NCI-H1417 (cell line): Measurements from ENCODE around the gene TTC3.
"Not testable (repeated sequence)": the region's sequence is repeated elsewhere in the genome, so short reads cannot be mapped to it uniquely, and the experiment has no call there.

Experiments
- DNase-seq, 3 experiments: peaks; one replicate each; lab custom pipeline; 2025; lab: John Stamatoyannopoulos, UW

Gene TTC3

DNA sequence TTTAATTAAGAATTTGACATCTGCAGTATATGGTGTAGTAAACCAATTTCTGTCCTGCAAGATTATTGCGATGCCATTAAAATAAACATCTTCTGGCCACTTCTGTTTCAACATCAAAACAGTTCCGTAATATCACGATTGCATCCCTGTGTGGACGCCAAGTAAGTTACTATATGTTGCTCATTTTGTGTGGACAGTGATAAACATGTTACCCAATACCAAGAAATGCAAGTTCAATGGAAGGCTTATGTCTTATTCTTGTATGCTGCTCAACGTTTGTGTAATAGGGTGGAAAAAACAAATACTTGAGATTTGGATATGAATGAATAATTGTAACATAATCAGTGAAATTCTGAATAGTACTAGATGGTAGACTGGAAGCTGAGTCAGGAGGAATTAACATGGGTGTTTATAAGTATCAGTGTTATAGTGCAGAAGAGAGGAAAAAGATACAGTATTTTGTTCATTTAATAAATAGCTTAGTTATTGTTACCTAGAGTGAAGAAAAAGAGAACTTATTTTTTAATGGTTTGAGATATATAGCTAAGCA is 15.2 kb downstream of the TTC3 start:
- no peak for DNase-seq

- no peak for DNase-seq
Observed at GRCh38 chr21:37093977-37094376, 20.9 kb downstream of the TTC3 start.

DNA sequence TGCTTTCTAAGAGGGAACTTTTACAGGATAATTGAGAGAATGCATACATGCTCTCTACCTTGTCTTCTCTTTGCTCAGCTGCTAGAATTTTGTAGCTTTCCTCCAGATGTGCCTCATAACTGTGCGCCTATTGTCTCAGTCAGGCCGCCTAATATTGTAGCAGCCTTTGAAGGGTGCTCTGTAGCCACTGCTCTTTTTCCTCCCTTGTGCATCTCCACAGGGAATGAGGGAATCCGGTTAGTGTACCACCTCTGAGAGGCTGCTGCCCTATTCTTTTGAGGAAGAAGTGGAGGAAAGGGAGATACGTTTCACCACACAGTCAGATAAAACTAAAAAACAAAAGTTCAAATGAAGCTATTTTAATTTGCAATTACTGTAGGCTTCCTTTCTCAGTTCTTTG is 22.8 kb downstream of the TTC3 start:
- no peak for DNase-seq

DNA sequence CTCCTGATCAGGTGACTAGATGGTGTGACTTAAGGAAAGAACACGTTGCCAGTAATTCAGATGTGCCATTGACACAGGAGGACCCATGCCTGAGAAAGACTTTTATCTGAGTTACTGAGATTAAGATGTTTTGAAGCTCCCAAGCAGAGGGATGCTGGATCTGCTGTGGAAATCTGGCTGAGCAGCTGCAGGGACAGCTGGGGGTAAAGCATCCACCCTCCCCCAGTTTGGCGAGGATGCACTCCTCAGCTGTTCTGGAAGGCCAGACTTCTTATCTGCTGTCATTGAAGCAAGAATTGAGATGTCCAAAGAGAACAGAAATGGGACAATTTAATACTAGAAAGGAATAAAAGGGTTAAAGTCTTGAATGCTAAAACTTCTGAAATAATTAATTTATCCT is 25.7 kb downstream of the TTC3 start:
- no peak for DNase-seq

DNA sequence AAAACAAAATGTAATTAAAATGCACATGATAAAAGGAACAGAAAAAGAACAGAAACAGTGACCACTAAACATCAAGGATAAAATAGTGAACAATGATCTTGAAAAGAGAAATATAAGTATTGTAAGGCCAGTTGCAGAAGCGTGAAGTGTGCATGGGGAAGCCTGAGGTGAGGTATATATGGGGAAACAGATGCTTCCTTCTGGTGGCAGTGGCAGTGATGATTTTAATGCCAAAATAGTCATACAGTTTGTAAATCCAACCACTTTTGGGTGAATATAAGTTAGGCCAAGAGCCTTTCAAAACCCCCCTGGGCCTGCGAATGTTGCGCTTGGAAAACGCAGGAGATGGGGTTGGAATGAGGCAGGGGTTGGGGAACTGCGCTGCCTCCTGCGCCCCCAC is 27.3 kb downstream of the TTC3 start:
- DNase-seq = no peak

DNA sequence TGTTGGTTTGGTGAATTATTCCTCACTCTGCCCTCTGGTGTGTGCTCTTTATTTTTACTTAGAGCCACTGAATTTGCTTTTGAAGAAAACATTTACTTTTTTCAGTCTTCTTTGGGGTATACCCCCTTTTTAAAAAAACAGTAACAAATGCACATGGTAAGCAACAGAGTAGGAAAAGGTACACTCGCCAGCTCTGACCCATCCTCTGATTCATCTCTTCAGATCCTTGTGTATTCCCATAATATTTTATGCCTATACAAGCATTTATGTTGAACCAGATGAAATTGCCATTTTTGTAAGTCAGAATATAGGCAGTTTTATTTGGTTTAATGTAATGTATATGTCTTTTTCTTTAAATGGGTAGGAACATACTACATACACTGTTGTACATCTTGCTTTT is 28.3 kb downstream of the TTC3 start:
- no peak for DNase-seq

GRCh38 chr21:37102746-37103145 is 29.7 kb downstream of the TTC3 start:
- not testable (repeated sequence) for DNase-seq

DNA sequence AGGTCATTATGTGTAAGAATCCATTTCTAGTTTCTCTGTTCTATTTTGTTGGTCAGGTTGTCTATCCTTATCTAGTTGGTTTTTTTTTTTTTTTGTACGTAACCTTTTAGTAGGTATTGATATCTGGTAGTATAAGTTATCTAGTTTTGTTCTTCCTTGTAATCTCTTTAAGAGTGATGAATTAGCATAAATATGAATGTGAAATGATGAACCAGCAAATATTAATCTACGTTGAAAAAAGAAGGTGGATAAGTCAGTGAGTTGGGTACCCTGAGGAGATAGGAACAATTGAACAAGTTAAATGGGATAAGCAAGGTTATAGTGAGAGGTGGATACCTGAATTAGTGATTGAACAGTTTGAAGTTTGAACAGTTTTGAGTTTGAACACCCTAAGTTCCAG is 33.9 kb downstream of the TTC3 start:
- DNase-seq = no peak

DNA sequence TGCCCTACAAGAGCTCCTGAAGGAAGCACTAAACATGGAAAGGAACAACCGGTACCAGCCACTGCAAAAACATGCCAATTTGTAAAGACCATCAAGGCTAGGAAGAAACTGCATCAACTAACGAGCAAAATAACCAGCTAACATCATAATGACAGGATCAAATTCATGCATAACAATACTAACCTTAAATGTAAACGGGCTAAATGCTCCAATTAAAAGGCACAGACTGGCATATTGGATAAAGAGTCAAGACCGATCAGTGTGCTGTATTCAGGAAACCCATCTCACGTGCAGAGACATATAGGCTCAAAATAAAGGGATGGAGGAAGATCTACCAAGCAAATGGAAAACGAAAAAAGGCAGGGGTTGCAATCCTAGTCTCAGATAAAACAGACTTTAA is 38.0 kb downstream of the TTC3 start:
- DNase-seq = not testable (repeated sequence)

DNA sequence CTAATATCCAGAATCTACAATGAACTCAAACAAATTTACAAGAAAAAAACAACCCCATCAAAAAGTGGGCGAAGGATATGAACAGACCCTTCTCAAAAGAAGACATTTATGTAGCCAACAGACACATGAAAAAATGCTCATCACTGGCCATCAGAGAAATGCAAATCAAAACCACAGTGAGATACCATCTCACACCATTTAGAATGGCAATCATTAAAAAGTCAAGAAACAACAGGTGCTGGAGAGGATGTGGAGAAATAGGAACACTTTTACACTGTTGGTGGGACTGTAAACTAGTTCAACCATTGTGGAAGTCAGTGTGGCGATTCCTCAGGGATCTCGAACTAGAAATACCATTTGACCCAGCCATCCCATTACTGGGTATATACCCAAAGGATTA is 41.2 kb downstream of the TTC3 start:
- DNase-seq = not testable (repeated sequence)

DNA sequence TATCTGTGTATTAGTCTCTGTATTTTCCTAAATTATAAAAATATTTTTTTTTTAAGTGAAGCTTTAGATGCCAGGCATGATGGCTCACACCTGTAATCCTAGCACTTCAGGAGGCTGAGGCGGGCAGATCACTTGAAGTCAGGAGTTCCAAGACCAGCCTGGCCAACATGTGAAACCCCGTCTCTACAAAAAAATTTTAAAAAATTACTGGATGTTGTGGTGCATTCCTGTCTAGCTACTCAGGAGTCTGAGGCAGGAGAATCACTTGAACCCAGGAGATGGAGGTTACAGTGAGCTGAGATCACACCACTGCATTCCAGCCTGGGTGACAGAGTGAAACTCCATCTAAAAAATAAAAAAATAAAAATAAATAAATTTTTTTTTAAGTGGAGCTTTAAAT is 43.4 kb downstream of the TTC3 start:
- not testable (repeated sequence) for DNase-seq

- no peak for DNase-seq
Observed at GRCh38 chr21:37117204-37117603, 44.1 kb downstream of the TTC3 start.

DNA sequence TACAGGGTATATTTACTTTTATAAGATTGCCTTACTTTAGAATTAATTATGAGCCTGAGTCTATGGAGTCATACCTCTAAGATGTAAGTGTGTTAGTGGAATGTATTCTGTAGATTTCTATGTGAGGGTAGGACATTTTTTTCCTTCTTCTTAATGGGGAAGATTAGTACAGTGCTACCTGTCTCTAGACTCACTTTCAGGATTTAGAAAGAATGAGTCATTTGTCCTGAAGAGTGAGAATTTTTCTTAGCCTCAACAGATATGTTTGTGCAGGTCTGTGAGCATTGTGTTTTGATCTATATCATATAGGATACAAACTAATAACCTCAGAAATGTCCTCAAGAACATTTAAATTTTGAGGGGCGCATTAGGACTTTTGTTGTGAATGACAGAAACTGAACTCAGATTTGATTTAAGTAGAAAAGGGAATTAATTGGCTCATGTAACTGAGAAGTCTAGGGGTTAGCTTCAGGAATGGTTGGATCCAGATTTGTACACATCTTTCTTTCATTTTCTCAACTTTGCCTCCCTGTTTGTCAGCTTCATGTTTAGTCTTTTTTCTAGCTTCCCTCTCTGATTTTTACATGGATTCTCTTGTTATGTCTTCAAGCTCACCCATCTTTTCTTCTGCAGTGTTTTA is 45.3 kb downstream of the TTC3 start:
- DNase-seq = no peak

GRCh38 chr21:37119421-37120218 is 46.6 kb downstream of the TTC3 start:
- DNase-seq = peak in 1 of 3 experiments; percentile 49

DNA sequence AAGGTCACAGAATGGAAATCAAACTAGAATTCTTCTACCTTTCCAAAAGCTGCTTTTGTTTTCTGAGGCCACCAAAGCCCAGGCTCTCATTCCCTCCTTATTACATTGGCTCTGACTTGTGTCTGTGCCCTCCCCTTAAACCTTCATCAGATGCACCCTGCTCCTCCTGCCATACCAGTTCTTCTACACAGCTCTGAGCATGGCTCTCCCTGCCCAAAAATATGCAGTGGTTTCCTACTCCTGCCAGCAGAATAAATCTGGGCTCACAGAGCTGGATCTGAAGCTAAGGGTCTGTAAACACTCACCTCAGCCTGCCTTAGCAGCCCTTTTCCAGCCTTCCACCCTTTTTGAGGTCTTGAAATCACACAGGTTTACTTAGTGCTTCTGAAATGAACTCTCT is 55.0 kb downstream of the TTC3 start:
- no peak for DNase-seq

GRCh38 chr21:37130971-37131370 is 57.9 kb downstream of the TTC3 start:
- no peak for DNase-seq

DNA sequence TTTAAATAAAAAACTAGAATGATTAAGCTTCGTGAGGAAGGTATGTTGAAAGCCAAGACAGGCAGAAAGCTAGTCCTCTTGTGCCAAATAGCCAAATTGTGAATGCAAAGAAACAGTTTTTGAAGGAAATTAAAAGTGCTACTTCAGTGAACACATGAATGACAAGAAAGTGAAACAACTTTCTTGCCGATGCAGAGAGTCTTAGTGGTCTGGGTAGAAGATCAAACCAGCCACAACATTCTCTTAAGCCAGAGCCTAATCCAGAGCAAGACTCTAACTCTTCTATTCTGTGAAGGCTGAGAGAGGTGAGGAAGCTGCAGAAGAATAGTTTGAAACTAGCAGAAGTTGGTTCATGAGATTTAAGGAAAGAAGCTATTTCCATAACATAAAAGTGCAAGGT is 63.2 kb downstream of the TTC3 start:
- no peak for DNase-seq

- no peak for DNase-seq
Observed at GRCh38 chr21:37136744-37137143, 63.7 kb downstream of the TTC3 start.

DNA sequence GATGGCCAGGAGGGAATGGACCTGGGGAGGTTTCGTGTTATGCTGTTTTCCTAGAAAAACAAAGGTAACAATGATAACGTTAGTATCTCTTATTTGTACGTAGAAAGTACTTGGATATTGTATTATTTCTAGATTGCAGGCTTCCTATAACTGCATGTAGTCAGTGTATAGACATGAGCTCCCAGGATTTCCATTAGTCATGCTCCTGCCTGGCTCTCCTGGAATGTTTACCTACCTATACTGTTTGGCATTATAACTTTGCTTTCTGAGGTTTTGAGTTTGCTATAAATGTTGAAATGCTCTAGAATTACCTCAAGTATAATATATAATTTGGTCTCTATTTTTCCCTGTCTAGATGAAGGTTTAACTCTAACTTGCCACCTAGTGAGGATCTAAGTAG is 66.1 kb downstream of the TTC3 start:
- DNase-seq = no peak

DNA sequence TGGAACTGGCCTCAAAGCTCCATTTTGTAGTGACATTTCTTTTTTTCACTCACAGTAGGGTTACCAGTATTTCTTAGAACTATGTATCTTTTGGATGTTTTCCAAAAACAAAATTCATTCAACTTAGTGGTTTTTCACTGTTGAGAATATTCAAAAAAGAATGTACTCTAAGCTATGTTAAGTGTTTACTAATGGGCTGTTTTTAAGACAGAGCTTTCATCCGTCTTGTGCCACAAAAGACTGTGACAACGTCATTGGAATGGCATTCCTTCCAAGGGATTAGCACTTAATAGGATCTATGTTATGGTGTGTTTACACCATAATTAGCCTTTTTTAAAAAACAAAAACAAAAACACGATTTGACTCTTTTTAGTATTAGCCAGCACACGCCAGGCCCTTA is 66.8 kb downstream of the TTC3 start:
- DNase-seq = no peak

- not testable (repeated sequence) for DNase-seq
Observed at GRCh38 chr21:37143392-37143791, 70.3 kb downstream of the TTC3 start.

GRCh38 chr21:37145635-37146111 is 72.6 kb downstream of the TTC3 start:
- peak; percentile 5 to 45 (median 17) for DNase-seq
